ENCODE data around the gene AMBRA1.

Gene AMBRA1

GRCh38 chr11:46593550-46594373 is at the start of gene AMBRA1:
Gene AMBRA1 (minus strand): TSS chr11:46594023. CDS start chr11:46548380, 45,643 bp downstream.
- DNase-seq, result peak; percentile 89

- DNase-seq, result no peak
These were observed 49.7 kb upstream of the AMBRA1 start for GRCh38 chr11:46643531-46643930.

DNA sequence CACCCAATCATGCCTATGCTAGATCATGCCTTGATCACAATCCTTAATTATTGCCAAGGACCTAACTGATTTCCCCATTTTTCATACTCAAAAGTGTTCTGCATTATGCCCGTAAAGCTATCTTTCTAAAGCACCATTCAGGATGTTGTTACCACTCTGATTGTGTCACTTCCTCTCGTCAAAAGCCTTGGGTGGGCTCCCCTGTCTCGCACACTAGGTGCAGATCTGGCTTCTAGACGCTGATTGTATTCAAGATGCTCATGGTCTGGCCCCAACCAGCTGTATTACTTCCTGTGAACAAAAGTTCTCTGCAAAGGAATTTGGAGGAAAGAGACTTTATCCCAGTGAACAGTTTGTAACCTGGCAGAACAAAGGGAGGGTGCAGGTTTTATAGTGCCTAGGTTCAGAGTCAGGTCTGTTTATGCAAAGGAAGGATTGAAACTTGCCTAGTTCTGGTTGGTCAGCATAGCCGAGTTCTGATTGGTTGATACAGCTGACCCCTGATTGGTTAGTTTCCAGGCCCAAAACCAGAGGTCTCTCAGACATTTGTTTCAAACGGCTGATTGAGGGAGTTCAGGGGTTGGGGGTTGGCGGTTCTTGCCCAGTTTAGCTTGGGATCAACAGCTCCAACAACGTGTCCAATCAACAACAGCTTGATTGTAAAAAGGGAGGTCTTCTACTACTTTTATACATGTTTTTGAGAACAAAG is 49.0 kb upstream of the AMBRA1 start:
- no peak for DNase-seq

- DNase-seq, result no peak
These were observed 47.8 kb upstream of the AMBRA1 start for GRCh38 chr11:46641639-46642038.

DNA sequence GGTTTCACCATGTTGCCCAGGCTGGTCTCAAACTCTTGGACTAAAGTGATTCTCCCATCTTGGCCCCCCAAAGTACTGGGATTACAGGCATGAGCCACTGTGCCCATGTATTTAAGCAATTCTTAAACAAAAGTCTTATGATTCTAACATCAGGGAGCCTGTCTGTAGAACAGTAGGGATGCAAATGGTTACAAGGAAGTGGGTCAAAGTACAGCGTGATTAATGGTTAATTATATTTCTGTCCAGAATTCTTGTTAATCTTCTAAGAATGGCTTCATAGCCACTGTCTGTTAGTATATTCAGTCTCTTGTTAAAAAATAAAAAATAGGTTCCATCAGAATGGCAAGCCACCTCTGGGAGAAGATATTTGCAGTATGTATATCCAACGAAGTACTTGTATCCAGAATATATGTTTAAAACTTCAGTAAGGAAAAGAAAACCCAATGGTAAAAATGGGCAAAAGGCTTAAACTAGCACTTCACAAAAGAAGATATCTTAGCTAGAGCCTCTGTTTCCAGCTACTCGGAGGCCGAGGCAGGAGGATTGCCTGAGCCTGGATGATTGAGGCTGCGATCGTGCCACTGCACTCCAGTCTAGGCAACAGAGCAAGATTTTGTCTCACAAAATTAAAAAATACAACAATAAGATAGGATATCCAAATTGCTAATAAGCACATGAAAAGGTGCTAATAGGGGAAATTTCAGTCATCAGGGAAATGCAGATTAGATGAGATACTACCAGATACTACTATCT is 46.4 kb upstream of the AMBRA1 start:
- no peak for DNase-seq

GRCh38 chr11:46639197-46639839 is 45.5 kb upstream of the AMBRA1 start:
- DNase-seq, result no peak

DNA sequence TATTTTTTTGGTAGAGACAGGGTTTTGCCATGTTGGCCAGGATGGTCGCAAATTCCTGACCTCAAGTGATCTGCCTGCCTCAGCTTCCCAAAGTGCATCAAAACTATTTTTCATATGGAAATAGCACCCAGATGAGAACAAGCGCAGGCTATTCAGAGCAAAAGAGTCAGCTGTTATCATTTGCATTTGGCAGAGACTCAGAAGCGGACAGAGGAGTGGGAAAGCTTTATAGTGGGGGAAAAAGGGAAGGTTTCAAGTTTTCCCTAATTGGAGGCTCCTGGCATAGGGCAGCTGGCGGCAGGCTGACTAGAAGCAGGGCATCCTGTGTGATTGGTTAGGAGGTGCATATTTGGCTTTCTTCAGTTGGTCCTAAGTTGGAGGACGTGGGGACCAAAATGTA is 43.7 kb upstream of the AMBRA1 start:
- no peak for DNase-seq

DNA sequence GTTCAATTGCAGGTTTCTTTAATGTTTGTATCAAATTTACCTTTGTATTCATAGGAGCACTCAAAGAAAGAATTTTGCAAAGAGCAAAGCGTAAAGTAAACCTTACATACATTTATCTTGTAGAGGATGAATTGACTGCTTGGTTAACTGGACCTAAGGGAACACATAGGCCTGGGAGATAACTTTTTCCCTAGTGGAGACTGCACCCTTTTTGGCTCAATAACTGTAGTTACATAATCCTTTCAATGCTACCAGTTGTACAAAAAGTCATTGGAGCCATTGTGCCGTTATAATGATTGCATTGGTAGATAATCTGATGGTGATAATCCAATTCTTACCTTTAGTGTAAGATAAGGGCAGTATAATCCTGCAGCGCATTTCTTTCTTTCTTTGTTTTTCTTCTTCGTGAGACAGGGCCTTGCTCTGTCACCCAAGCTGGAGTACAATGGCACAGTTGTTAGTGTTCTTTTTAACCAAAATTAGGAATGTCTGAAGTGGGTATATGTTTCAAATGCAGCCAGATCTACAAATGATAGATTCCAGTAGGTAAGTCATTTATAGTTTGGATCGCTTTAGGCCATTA is 41.8 kb upstream of the AMBRA1 start:
- DNase-seq, result no peak

GRCh38 chr11:46633291-46634217 is 39.7 kb upstream of the AMBRA1 start:
- no peak for DNase-seq

DNA sequence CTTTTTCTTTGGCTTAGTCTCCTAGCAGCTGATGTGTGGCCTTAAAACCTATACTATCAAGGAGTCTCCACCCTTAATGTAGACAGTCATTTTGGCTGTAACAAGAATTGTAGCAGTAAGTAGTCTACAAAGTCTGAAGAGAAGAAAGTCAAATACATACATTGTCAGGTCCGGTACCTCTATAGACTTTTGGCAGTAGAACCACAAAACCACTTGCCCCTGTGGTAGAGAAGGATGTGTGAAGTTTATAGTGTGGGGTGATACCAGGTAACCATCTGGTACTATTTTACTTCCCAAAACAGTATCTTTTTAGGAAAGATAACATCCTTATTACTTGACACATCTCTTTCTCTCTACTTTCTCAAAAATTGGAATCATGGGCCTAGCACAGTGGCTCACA is 38.7 kb upstream of the AMBRA1 start:
- no peak for DNase-seq

- no peak for DNase-seq
These were observed 37.9 kb upstream of the AMBRA1 start for GRCh38 chr11:46631676-46632075.

DNA sequence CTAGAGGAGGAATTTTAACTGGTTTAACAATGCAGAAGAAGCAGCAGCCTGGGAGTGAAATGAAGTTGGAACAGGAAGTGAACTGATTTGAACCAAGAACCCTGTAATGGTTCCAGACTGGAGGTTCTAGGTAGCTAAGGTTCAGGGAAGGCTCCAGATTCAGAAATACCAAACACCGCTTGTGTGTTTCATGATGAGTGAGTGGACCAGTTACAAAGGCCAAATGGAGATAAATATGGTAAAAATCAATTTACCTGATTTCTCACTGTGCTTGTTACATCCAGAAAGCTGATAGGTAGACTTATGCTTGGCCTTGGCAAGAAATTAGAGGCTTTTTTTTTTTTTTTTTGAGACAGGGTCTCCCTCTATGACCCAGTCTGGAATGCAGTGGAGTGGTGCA is 36.4 kb upstream of the AMBRA1 start:
- no peak for DNase-seq

- DNase-seq, result no peak
These were observed 35.1 kb upstream of the AMBRA1 start for GRCh38 chr11:46628961-46629360.

DNA sequence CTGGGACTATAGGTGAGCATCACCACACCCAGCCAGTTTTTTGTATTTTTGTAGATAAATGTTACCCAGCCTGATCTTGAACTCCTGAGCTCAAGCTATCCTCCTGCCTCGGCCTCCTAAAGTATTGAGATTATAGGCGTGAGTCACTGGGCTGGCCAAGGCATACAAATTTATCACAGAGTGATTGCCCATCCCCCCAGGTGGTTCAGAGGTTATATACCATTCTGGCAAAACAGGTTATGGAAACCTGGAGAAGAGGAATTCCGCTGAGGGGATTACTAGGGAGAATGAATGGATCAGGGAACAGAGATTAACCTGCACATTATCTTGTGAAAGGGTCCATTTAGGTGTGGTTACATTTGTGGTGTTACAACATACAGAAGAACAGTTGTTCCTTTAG is 31.6 kb upstream of the AMBRA1 start:
- DNase-seq, result no peak

GRCh38 chr11:46618837-46619236 is 25.0 kb upstream of the AMBRA1 start:
- no peak for DNase-seq

GRCh38 chr11:46617972-46618314 is 24.1 kb upstream of the AMBRA1 start:
- DNase-seq, result no peak

- peak; percentile 95 for DNase-seq
These were observed 23.5 kb upstream of the AMBRA1 start, which contains the start of the genes ATG13 and HARBI1 for GRCh38 chr11:46617134-46617971. Gene ATG13 (plus strand): TSS chr11:46617553. CDS start chr11:46644292, 26,739 bp downstream. Gene HARBI1 (minus strand): TSS chr11:46617227. CDS start chr11:46616237, 990 bp downstream.

DNA sequence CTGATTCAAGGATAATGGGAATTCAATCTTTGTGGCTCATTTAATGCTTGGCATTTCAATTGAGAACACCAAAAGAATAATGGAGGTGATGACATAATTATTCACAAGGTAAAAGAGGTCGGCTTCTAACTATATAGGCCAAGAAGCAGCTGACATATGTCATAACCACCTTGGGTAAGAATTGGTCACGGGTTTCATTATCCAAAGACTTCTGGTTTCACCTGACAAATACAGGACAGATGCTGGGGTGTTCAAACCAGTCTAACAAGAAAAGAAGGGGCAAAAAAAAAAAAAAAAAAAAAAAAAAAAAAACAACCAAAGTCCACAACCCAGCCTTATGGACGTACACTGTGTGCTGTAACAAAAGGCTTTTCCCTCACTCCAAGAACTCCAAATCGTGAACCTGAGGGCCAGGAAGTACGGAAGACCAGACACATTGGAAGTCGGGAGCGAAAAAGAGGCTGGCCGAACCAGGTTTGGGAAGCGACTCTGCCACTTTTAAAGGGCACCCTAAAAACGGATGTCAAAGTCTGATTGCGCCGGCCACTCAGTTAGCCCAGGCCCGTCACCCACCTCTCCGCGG is 22.8 kb upstream of the AMBRA1 start:
- no peak for DNase-seq

GRCh38 chr11:46615756-46616155 is 21.9 kb upstream of the AMBRA1 start:
- DNase-seq, result no peak

- DNase-seq, result no peak
These were observed 18.5 kb upstream of the AMBRA1 start for GRCh38 chr11:46612326-46612725.
